BLaER1 treated with 17β-estradiol and CSF1 and Interleukin-3, amounts not matched to agents 10 nM and 100 nM (cell line): ENCODE measurements around the gene TRMT1.
A peak's percentile ranks its signal among the peaks of the same experiment; 100 is the strongest.

Experiments
- H3K27ac ChIP-seq, 11 experiments: shearing (Covaris generic); formaldehyde crosslinking; 2 replicates each; pipeline ENCODE4 v1.8.1; 2022
- H3K27me3 ChIP-seq, 11 experiments: shearing (Covaris generic); formaldehyde crosslinking; 2 replicates each; pipeline ENCODE4 v1.8.1; 2022
- H3K36me3 ChIP-seq, 11 experiments: shearing (Covaris generic); formaldehyde crosslinking; 2 replicates each; pipeline ENCODE4 v1.8.1; 2022
- H3K4me1 ChIP-seq, 10 experiments: shearing (Covaris generic); formaldehyde crosslinking; 2 replicates each; pipeline ENCODE4 v1.8.1; 2022
- H3K4me2 ChIP-seq, 11 experiments: shearing (Covaris generic); formaldehyde crosslinking; 2 replicates each; pipeline ENCODE4 v1.8.1; 2022
- H3K4me3 ChIP-seq, 10 experiments: shearing (Covaris generic); formaldehyde crosslinking; 2 replicates each; pipeline ENCODE4 v1.8.1; 2022
- H3K9ac ChIP-seq, 11 experiments: shearing (Covaris generic); formaldehyde crosslinking; 2 replicates each; pipeline ENCODE4 v1.8.1; 2022
- H3K9me3 ChIP-seq, 11 experiments: shearing (Covaris generic); formaldehyde crosslinking; replicated peaks in 1 of 11; 2 replicates each; pipeline ENCODE4 v1.8.1; 2022
- H4K20me1 ChIP-seq, 11 experiments: shearing (Covaris generic); formaldehyde crosslinking; 2 replicates each; pipeline ENCODE4 v1.8.1; 2022
- Cebpa-rat ChIP-seq, 11 experiments: shearing (Covaris generic); IDR thresholded peaks; 2 replicates each; pipeline ENCODE4 v1.8.1; 2022

The TRMT1 gene

DNA sequence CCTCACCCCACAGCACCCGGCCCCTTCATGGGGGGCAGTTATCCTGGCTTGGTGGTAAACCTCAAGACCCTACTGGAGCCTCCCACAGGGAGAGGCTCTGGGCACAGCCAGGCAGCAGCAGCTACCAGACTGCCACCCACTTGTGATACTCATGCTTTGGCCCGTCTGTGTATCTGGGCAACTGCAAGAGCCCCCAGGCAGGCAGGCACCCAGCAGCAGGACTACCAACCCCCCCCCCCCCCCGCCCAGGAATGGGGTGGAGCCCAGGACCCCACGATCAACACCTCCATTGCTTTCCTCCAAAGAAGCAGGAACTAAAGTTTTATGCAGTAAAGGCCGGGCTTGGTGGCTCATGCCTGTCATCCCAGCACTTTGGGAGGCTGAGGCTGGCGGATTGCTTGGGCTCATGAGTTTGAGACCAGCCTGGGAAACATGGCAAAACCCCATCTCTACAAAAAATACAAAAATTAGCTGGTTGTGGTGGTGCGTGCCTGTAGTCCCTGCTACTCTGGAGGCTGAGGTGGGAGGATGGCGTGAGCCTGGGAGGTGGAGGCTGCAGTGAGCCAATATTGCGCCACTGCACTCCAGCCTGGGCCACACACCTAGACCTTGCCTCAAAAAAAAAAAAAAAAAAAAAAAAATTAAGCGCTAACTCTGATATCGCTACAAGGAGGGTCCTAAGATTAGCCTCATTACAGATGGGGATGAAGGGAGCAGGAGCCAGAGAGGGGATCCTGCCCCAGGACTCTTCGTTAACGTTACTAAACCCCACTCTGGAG lies 12.8 kb downstream of the TRMT1 start:
- H3K27me3 ChIP-seq: peaks cover 0 to 5% (median 3%) of the 10 kb centered on the region in 11 experiments; a peak in 5 of 22 replicates
- peaks cover 15 to 57% (median 34%) of the 10 kb centered on the region in 11 experiments; a peak in 21 of 22 replicates for H3K36me3 ChIP-seq
- H4K20me1 ChIP-seq: peaks cover 3 to 37% (median 30%) of the 10 kb centered on the region in 11 experiments; a peak in 18 of 22 replicates
- H3K4me1 ChIP-seq: peaks cover 57 to 92% (median 85%) of the 10 kb centered on the region in 10 experiments
- peak overlapping the region; percentile 78 to 99 (median 97) for H3K27ac ChIP-seq
- peak overlapping the region; percentile 69 to 87 (median 79); a peak in 19 of 20 replicates for H3K4me3 ChIP-seq
- peak overlapping the region; percentile 84 to 98 (median 94) for H3K9ac ChIP-seq
- TF ChIP-seq Cebpa-rat (IDR thresholded peaks at IDR 0.05): peak in 7 of 11 experiments; percentile 14 to 81 (median 63); a peak in 7 of 22 replicates
- H3K9me3 ChIP-seq: no peaks in the 10 kb centered on the region
- H3K4me2 ChIP-seq: peak overlapping the region; percentile 79 to 100 (median 98)

GRCh38 chr19:13102666-13103580 lies 13.6 kb downstream of the TRMT1 start, which contains the start of gene LYL1:
TSS of gene LYL1 (minus strand) at chr19:13102858. CDS start at chr19:13101171, 1,687 bp downstream.
- peak within 1 kb of the TSS; percentile 78 to 99 (median 97) for H3K27ac ChIP-seq
- peaks cover 0 to 9% (median 4%) of the 10 kb centered on the region in 11 experiments; a peak in 7 of 22 replicates for H3K27me3 ChIP-seq
- peak within 1 kb of the TSS; percentile 79 to 100 (median 98) for H3K4me2 ChIP-seq
- peaks cover 3 to 41% (median 34%) of the 10 kb centered on the region in 11 experiments; a peak in 18 of 22 replicates for H4K20me1 ChIP-seq
- H3K4me1 ChIP-seq: peaks cover 59 to 93% (median 81%) of the 10 kb centered on the region in 10 experiments
- H3K36me3 ChIP-seq: peaks cover 7 to 51% (median 28%) of the 10 kb centered on the region in 11 experiments; a peak in 21 of 22 replicates
- no peak for TF ChIP-seq Cebpa-rat (IDR thresholded peaks at IDR 0.05)
- H3K9me3 ChIP-seq: no peaks in the 10 kb centered on the region
- peak within 1 kb of the TSS; percentile 84 to 98 (median 94) for H3K9ac ChIP-seq
- peak within 1 kb of the TSS; percentile 69 to 87 (median 79) for H3K4me3 ChIP-seq

DNA sequence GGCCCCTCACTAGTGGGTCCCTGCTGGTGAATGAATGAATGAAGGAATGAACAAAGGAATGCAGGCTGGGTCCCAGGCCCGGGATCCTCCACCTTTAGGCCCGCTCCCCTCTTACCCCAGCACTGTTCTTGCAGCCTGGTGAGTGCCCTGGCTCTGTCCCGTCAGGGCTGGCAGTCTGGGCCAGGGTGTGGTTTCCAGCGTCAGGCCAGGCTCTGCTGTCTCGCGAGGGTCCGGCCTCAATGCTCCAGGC lies 14.2 kb downstream of the TRMT1 start:
- Histone ChIP-seq H3K27me3 (peaks cover 0 to 15% (median 10%) of the 10 kb centered on the region in 11 experiments; a peak in 13 of 22 replicates), H3K4me3 (peak overlapping the region; percentile 69 to 87 (median 79)), H3K4me1 (peaks cover 58 to 88% (median 78%) of the 10 kb centered on the region in 10 experiments), H3K9ac (peak overlapping the region; percentile 84 to 98 (median 94)), H3K27ac (peak overlapping the region; percentile 78 to 99 (median 97)), H3K4me2 (peak overlapping the region; percentile 79 to 100 (median 98)), H4K20me1 (peaks cover 3 to 41% (median 34%) of the 10 kb centered on the region in 11 experiments; a peak in 18 of 22 replicates), H3K36me3 (peaks cover 1 to 45% (median 23%) of the 10 kb centered on the region in 11 experiments; a peak in 21 of 22 replicates), H3K9me3 (no peaks in the 10 kb centered on the region)
- no peak for TF ChIP-seq Cebpa-rat (IDR thresholded peaks at IDR 0.05)

GRCh38 chr19:13101590-13102415 lies 14.7 kb downstream of the TRMT1 start:
- H3K36me3 ChIP-seq: peaks cover 0 to 39% (median 20%) of the 10 kb centered on the region in 11 experiments; a peak in 19 of 22 replicates
- peaks cover 58 to 88% (median 75%) of the 10 kb centered on the region in 10 experiments for H3K4me1 ChIP-seq
- H3K4me3 ChIP-seq: peak overlapping the region; percentile 69 to 87 (median 79)
- peak overlapping the region; percentile 84 to 98 (median 94) for H3K9ac ChIP-seq
- peak overlapping the region; percentile 79 to 100 (median 98) for H3K4me2 ChIP-seq
- H3K27me3 ChIP-seq: peaks cover 0 to 20% (median 15%) of the 10 kb centered on the region in 11 experiments; a peak in 14 of 22 replicates
- peak overlapping the region; percentile 78 to 99 (median 97) for H3K27ac ChIP-seq
- TF ChIP-seq Cebpa-rat (IDR thresholded peaks at IDR 0.05): no peak
- H3K9me3 ChIP-seq: no peaks in the 10 kb centered on the region
- peaks cover 3 to 41% (median 34%) of the 10 kb centered on the region in 11 experiments; a peak in 19 of 22 replicates for H4K20me1 ChIP-seq

GRCh38 chr19:13100841-13101589 lies 15.5 kb downstream of the TRMT1 start:
- Histone ChIP-seq H3K27me3 (peaks cover 0 to 28% (median 20%) of the 10 kb centered on the region in 11 experiments; a peak in 14 of 22 replicates), H3K9ac (peak overlapping the region; percentile 84 to 98 (median 94)), H4K20me1 (peaks cover 3 to 44% (median 34%) of the 10 kb centered on the region in 11 experiments; a peak in 19 of 22 replicates), H3K4me1 (peaks cover 60 to 90% (median 77%) of the 10 kb centered on the region in 10 experiments), H3K27ac (peak overlapping the region; percentile 78 to 99 (median 97); a peak in 20 of 22 replicates), H3K36me3 (peaks cover 0 to 34% (median 20%) of the 10 kb centered on the region in 11 experiments; a peak in 19 of 22 replicates), H3K9me3 (no peaks in the 10 kb centered on the region), H3K4me3 (peak overlapping the region; percentile 69 to 87 (median 79)), H3K4me2 (peak overlapping the region; percentile 79 to 100 (median 98))
- no peak for TF ChIP-seq Cebpa-rat (IDR thresholded peaks at IDR 0.05)

DNA sequence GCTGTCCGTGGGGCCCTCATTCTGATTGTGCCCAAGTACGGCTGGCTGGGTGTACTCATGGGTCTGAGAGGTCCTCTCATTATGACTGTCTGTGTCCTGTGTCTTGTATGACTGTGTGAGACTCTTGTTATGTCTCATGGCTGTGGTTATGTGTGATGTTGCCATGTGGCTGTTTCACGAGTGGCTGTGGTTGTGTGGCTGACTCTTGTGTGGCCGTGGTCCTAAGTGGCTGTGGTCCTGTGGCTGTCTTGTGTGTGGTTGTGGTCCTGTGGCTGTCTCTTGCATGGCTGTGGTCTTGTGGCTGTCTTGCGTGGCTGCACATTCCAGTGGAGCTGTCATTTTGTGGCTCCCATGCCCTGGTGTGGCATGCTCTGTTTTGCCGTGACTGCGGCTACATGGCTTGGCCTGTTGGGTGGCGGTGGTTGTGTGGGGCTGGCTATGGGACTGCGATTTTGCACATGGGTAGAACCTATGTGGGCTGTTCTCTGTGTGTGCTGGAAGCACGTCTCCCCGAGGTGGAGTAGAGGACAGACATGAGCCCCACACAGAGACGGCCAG lies 16.4 kb downstream of the TRMT1 start:
- Histone ChIP-seq H3K9ac (peak overlapping the region; percentile 78 to 98 (median 85)), H3K27me3 (peaks cover 0 to 29% (median 20%) of the 10 kb centered on the region in 11 experiments; a peak in 14 of 22 replicates), H3K4me2 (peak overlapping the region; percentile 79 to 100 (median 98)), H3K4me1 (peaks cover 58 to 90% (median 77%) of the 10 kb centered on the region in 10 experiments), H4K20me1 (peaks cover 3 to 48% (median 34%) of the 10 kb centered on the region in 11 experiments; a peak in 19 of 22 replicates), H3K27ac (peak overlapping the region; percentile 70 to 87 (median 81)), H3K9me3 (no peaks in the 10 kb centered on the region), H3K36me3 (peaks cover 0 to 32% (median 20%) of the 10 kb centered on the region in 11 experiments; a peak in 19 of 22 replicates), H3K4me3 (peak overlapping the region; percentile 69 to 87 (median 79); a peak in 19 of 20 replicates)
- TF ChIP-seq Cebpa-rat (IDR thresholded peaks at IDR 0.05): no peak
